ENCODE data around the gene AP1S1.

DNA sequence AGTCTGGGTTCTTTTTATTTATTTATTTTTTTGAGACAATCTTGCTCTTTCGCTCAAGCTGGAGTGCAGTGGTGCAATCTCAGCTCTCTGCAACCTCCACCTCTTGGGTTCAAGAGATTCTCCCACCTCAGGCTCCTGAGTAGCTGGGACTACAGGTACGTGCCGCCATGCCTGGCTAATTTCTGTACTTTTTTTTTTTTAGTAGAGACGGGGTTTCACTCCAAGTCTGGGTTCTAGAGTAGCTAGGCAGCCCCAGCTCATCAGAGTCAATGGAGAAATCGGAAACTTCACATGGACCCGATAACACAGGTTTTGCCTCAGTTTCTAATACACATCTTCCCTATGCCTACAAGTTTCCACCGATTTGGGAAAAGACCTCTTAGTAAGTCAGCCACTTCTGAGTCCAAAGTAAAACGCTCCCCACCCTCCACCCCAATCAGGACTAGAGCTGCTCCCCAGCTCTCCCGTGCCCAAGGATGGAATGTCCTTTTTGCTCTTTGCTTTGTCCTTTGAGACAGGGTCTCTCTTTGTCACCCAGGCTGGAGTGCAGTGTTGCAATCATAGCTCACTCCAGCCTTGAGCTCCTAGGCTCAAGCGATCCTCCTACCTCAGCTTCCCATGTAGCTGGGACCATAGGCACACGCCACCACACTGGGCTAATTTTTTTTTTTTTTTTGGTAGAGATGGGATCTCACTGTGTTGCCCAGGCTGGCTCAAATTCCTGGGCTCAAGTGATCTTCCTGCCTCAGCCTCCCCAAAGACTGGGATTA, 31.2 kb upstream of the AP1S1 start:
- TF ChIP-seq CTCF (IDR thresholded peaks at IDR 0.05): no peak
- no peak for TF ChIP-seq POLR2A (IDR thresholded peaks at IDR 0.05)
- TF ChIP-seq POLR2AphosphoS5 (IDR thresholded peaks at IDR 0.05): no peak

Measured in breast epithelium (tissue), 3 donors.